Pons (tissue), 1 donor: ENCODE results near the gene ALPG.
"Not testable (repeated sequence)": the region's sequence is repeated elsewhere in the genome, so short reads cannot be mapped to it uniquely, and the experiment has no call there.

Experiments used
- DNase-seq: peaks from one replicate; pipeline ENCODE4 v3.0.0-alpha.2; 2016; ENCODE audit warnings: low spot score

ALPG gene

GRCh38 chr2:232419245-232420072, 12.8 kb downstream of the ALPG start:
- no peak for DNase-seq

GRCh38 chr2:232420073-232420454, 13.4 kb downstream of the ALPG start:
- no peak for DNase-seq

- no peak for DNase-seq
Measured at GRCh38 chr2:232420463-232421188, 14.0 kb downstream of the ALPG start.

- no peak for DNase-seq
Measured at GRCh38 chr2:232421189-232421785, 14.6 kb downstream of the ALPG start.

- DNase-seq, result no peak
Measured at GRCh38 chr2:232422051-232422450, 15.4 kb downstream of the ALPG start.

GRCh38 chr2:232422996-232423395, 16.4 kb downstream of the ALPG start:
- DNase-seq, result not testable (repeated sequence)

GRCh38 chr2:232423407-232423806, 16.8 kb downstream of the ALPG start:
- not testable (repeated sequence) for DNase-seq

GRCh38 chr2:232431705-232432590, 25.3 kb downstream of the ALPG start:
- DNase-seq, result no peak

GRCh38 chr2:232432598-232433184, 26.0 kb downstream of the ALPG start:
- DNase-seq, result no peak

- DNase-seq, result not testable (repeated sequence)
Measured at GRCh38 chr2:232433622-232434021, 27.0 kb downstream of the ALPG start.

- DNase-seq, result no peak
Measured at GRCh38 chr2:232434091-232434490, 27.4 kb downstream of the ALPG start.

GRCh38 chr2:232434563-232435374, 28.1 kb downstream of the ALPG start:
- DNase-seq, result no peak

- no peak for DNase-seq
Measured at GRCh38 chr2:232435375-232435648, 28.7 kb downstream of the ALPG start.

GRCh38 chr2:232435805-232436204, 29.2 kb downstream of the ALPG start:
- DNase-seq, result no peak

GRCh38 chr2:232436381-232437194, 29.9 kb downstream of the ALPG start:
- DNase-seq, result no peak

GRCh38 chr2:232437195-232437571, 30.5 kb downstream of the ALPG start:
- DNase-seq, result no peak

GRCh38 chr2:232438091-232438490, 31.4 kb downstream of the ALPG start:
- no peak for DNase-seq

GRCh38 chr2:232438951-232439757, 32.5 kb downstream of the ALPG start:
- peak; percentile 12 for DNase-seq

GRCh38 chr2:232439758-232440135, 33.1 kb downstream of the ALPG start:
- DNase-seq, result no peak
